Thymus (tissue), 14 donors: Measurements from ENCODE around the gene PTPN4. TPM values are rescaled to one million over a fixed set of nuclear protein-coding genes. Genes with fewer than 3 reads are reported as not detected.

Experiments
- DNase-seq, 9 donors: peaks; one replicate each; pipeline ENCODE4 v3.0.0-alpha.2; 2013; ENCODE audit warnings: low spot score in 9 of 9, low read depth in 6 of 9, missing footprints in 1 of 9
- H3K27ac ChIP-seq, 2 donors: one replicate each; pipeline ENCODE4 v1.5.1; 2013; ENCODE audit warnings: control low read depth in 1 of 2, low read depth in 1 of 2, low read length in 1 of 2, mild to moderate bottlenecking in 1 of 2, moderate library complexity in 1 of 2
- H3K27me3 ChIP-seq, 2 donors: one replicate each; pipeline ENCODE4 v1.5.1; 2013; ENCODE audit warnings: low read length in 1 of 2; ENCODE audit not compliant: control insufficient read depth in 2 of 2, insufficient read depth in 1 of 2
- H3K36me3 ChIP-seq, 2 donors: one replicate each; pipeline ENCODE4 v1.5.1; 2013; ENCODE audit warnings: low read length in 1 of 2, mild to moderate bottlenecking in 1 of 2, moderate library complexity in 1 of 2; ENCODE audit not compliant: control insufficient read depth in 2 of 2, insufficient read depth in 2 of 2
- H3K4me1 ChIP-seq, 2 donors: one replicate each; pipeline ENCODE4 v1.5.1; 2013; ENCODE audit warnings: low read length in 2 of 2; ENCODE audit not compliant: control insufficient read depth in 2 of 2, insufficient read depth in 2 of 2
- H3K4me3 ChIP-seq, 2 donors: one replicate each; pipeline ENCODE4 v1.5.1; 2013; ENCODE audit warnings: low read length in 2 of 2, control low read depth in 1 of 2, mild to moderate bottlenecking in 1 of 2
- H3K9me3 ChIP-seq, 2 donors: one replicate each; pipeline ENCODE4 v1.5.1; 2013; ENCODE audit warnings: low read length in 1 of 2, mild to moderate bottlenecking in 1 of 2; ENCODE audit not compliant: control insufficient read depth in 2 of 2, insufficient read depth in 1 of 2
- WGBS: extraction: QIAGEN DNeasy Blood & Tissue Kit; methylation state at CpG from one replicate; pipeline ENCODE4 v1.1.7; 2013; 5-methylcytosine and 5-hydroxymethylcytosine counted together
- long read RNA-seq, 10 donors: transcript quantifications; one replicate each; lab custom pipeline, GENCODE V29; 2026
- polyA plus RNA-seq: library from polyadenylated mRNA; stranded (reverse); fragments of 200-250 nt; gene quantifications from one replicate; pipeline ENCODE4 v1.2.3, GENCODE V29; 2013
- total RNA-seq: library from RNA; stranded (reverse); fragments of 120-200 nt; gene quantifications from one replicate; pipeline ENCODE4 v1.2.4, GENCODE V29; 2013
- donor health status: healthy.

The PTPN4 gene
- total RNA-seq (53.0 TPM), polyA plus RNA-seq (11.9 TPM)
- long read RNA-seq, donor 1: 0 reads
- long read RNA-seq, donor 2, full-length matches to known transcripts: 1 of 1 reads
- long read RNA-seq, donor 2, partial matches to known transcripts: 0 of 1 reads
- long read RNA-seq, donor 2, other reads (novel, unspliced or antisense): 0 of 1 reads
- long read RNA-seq, donor 3, partial matches to known transcripts: 0 of 1 reads
- long read RNA-seq, donor 3, other reads (novel, unspliced or antisense): 0 of 1 reads
- long read RNA-seq, donor 4: 0 reads
- long read RNA-seq, donor 5, full-length matches to known transcripts: 2 of 2 reads
- long read RNA-seq, donor 5, partial matches to known transcripts: 0 of 2 reads
- long read RNA-seq, donor 5, other reads (novel, unspliced or antisense): 0 of 2 reads
- long read RNA-seq, donor 6: 0 reads
- long read RNA-seq, donor 7: 0 reads
- long read RNA-seq, donor 8, full-length matches to known transcripts: 1 of 1 reads
- long read RNA-seq, donor 8, partial matches to known transcripts: 0 of 1 reads
- long read RNA-seq, donor 8, other reads (novel, unspliced or antisense): 0 of 1 reads
- long read RNA-seq, donor 9, full-length matches to known transcripts: 1 of 1 reads
- long read RNA-seq, donor 9, partial matches to known transcripts: 0 of 1 reads
- long read RNA-seq, donor 9, other reads (novel, unspliced or antisense): 0 of 1 reads
- long read RNA-seq, donor 10: 0 reads

DNA sequence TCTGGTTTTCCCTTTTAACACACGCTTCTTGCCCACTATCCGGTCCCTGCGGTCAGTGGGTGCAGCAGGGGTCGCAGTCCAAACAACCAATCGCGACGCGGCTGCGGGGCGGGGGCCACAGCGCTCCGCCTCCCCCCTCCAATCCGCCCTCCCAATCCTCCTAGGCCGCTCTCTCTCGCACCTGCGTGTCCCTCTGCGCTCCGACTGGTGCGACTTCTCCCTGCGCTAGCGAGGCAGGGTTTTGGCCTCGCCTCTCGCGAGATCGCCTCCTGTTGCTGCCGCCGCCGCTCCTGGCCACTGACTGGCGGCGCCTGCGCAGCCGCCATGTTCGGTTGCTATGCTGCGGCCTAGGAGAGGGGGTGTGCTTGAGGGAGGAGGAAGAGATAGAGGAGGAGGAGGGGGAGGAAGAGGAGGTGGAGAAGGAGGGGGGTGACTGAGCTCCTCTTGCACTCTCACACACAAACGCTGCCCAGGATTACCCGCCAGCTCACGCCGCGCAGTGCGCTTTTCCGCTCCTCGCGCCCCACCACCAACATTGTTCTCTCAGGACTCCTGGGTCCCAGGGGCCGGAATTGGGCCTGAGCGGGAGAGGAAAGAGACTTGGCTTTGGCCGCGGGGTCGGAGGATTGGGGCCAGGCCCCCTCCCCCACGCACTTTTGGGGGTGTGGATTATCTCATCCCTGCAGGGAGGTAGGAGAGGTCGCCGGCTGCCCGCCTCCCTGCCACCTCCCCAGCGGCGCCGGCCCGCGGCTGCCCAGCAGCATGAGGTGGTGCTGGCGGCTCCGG is at the start of gene PTPN4:
PTPN4 (plus strand) TSS at position 472 of the 786 bp plus-strand sequence. CDS start 49,932 bp downstream, outside the sequence.
- peak within 1 kb of the TSS; percentile 97 to 98 for H3K27ac ChIP-seq
- peak within 1 kb of the TSS; percentile 79 to 92 for H3K4me3 ChIP-seq
- H3K9me3 ChIP-seq: no peaks in the 10 kb centered on the region
- WGBS: under 1% methylated on average over 59 of the region's 59 CpGs
- no peaks in the 10 kb centered on the region for H3K27me3 ChIP-seq
- DNase-seq: peak; percentile 94 to 100 (median 97)
- peaks cover 6% of the 10 kb centered on the region in 2 donors for H3K4me1 ChIP-seq
- no peaks in the 10 kb centered on the region for H3K36me3 ChIP-seq

DNA sequence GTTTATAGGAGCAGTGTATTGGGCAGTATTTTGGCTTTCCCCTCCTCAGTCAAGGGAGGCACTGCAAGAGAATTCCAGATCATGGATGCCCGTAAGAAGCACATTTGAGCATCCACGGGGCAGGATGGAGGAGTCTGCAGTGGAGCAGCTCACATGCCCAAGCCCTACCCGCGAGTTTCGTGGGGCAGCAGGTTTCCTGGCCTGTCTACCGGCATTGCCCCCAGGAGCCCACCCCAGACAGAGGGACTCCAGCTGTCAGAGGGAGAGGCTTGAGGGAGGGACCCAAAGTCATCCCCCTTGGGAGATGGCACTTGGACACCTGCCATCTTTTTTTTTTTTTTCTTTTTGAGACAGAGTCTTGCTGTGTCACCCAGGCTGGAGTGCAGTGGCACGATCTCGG is 49.4 kb upstream of the PTPN4 start:
- no peak for DNase-seq
- Histone ChIP-seq H3K9me3 (peaks cover 0 to 2% of the 10 kb centered on the region in 2 donors), H3K4me1 (no peaks in the 10 kb centered on the region), H3K27me3 (no peaks in the 10 kb centered on the region), H3K4me3 (no peak overlapping the region), H3K27ac (no peak overlapping the region), H3K36me3 (no peaks in the 10 kb centered on the region)
- 91% methylated on average over 8 of the region's 8 CpGs for WGBS

GRCh38 chr2:119711352-119711751 is 48.4 kb upstream of the PTPN4 start:
- no peak for DNase-seq
- H3K36me3 ChIP-seq: no peaks in the 10 kb centered on the region
- no peak overlapping the region for H3K27ac ChIP-seq
- no peaks in the 10 kb centered on the region for H3K27me3 ChIP-seq
- no peak overlapping the region for H3K4me3 ChIP-seq
- H3K9me3 ChIP-seq: no peaks in the 10 kb centered on the region
- 91% methylated on average over 9 of the region's 9 CpGs for WGBS
- H3K4me1 ChIP-seq: no peaks in the 10 kb centered on the region

- no peak for DNase-seq
- no peak overlapping the region for H3K27ac ChIP-seq
- no peak overlapping the region for H3K4me3 ChIP-seq
- no peaks in the 10 kb centered on the region for H3K9me3 ChIP-seq
- no peaks in the 10 kb centered on the region for H3K27me3 ChIP-seq
- peaks cover 0 to 7% of the 10 kb centered on the region in 2 donors for H3K4me1 ChIP-seq
- no peaks in the 10 kb centered on the region for H3K36me3 ChIP-seq
- WGBS: 94% methylated on average over 3 of the region's 3 CpGs
Measured at GRCh38 chr2:119712571-119712970, 47.2 kb upstream of the PTPN4 start.

DNA sequence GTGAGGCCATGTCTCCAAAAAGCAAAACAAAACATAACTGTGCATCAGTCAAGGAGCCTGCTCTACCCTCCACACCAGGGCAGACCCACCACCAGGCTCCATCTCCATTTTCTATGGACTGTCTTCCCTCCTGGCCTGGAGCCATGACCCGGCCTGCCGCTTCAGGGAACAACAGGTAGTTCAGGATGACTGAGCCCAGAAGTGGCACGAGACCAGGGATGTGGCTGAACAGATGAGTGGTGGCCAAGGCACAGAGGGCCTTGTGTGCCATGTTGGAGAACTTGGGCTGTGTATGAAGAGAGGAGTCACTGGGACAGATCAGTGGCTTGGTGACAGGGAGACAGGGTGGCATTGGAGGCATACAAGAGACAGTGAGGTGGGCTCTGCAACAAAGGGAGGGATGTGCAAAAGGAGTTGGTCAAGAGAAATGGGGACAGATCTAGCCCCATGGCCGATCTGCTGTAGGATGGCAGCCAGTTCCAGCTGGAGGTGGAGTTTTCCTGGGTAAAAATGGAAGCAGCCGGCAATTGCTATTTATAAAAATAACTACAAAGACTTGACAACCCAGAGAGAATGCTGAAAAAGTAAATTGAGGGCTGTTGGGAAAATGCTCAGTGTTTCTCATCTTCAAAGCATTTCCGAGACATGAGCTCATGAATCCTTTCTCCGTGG is 45.8 kb upstream of the PTPN4 start:
- no peak overlapping the region for H3K27ac ChIP-seq
- no peak overlapping the region for H3K4me3 ChIP-seq
- peaks cover 0 to 19% of the 10 kb centered on the region in 2 donors for H3K4me1 ChIP-seq
- H3K27me3 ChIP-seq: no peaks in the 10 kb centered on the region
- H3K9me3 ChIP-seq: no peaks in the 10 kb centered on the region
- WGBS: 97% methylated on average over 7 of the region's 7 CpGs
- no peaks in the 10 kb centered on the region for H3K36me3 ChIP-seq
- DNase-seq: no peak

GRCh38 chr2:119715409-119716283 is 44.1 kb upstream of the PTPN4 start:
- no peaks in the 10 kb centered on the region for H3K9me3 ChIP-seq
- H3K36me3 ChIP-seq: no peaks in the 10 kb centered on the region
- no peak for DNase-seq
- 93% methylated on average over 23 of the region's 23 CpGs for WGBS
- H3K4me3 ChIP-seq: no peak overlapping the region
- H3K27me3 ChIP-seq: no peaks in the 10 kb centered on the region
- peaks cover 0 to 28% of the 10 kb centered on the region in 2 donors for H3K4me1 ChIP-seq
- H3K27ac ChIP-seq: no peak overlapping the region

DNA sequence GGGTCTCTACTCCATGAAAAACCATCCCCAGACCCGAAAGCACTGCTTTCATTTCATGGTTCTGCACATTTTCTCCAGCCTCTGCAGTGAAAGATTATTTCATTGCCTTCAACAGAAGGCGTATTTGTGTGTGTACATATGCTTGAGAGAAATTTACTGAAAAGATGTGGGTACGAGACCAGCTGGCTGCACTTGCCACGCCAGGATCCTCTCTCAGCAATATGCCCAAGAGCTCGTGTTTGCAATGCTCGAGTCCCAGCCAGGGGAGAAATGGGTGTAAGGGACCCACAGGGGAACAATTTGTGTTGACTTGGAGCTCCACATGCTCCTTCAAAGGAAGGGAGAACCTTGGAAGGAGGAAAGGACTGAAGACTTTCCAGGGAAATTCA is 43.4 kb upstream of the PTPN4 start:
- Histone ChIP-seq H3K27ac (no peak overlapping the region), H3K4me1 (peaks cover 0 to 28% of the 10 kb centered on the region in 2 donors), H3K9me3 (no peaks in the 10 kb centered on the region), H3K27me3 (no peaks in the 10 kb centered on the region), H3K4me3 (no peak overlapping the region), H3K36me3 (no peaks in the 10 kb centered on the region)
- 93% methylated on average over 6 of the region's 6 CpGs for WGBS
- DNase-seq: no peak
